SW 1271 (cell line): ENCODE measurements around the gene SLC30A9.

Experiments used
- DNase-seq, 2 experiments: peaks; one replicate each; lab custom pipeline; 2025; lab: John Stamatoyannopoulos, UW

SLC30A9 gene

GRCh38 chr4:41999321-41999720, 9.0 kb downstream of the SLC30A9 start:
- no peak for DNase-seq

GRCh38 chr4:42008011-42008786, 17.9 kb downstream of the SLC30A9 start:
- no peak for DNase-seq

DNA sequence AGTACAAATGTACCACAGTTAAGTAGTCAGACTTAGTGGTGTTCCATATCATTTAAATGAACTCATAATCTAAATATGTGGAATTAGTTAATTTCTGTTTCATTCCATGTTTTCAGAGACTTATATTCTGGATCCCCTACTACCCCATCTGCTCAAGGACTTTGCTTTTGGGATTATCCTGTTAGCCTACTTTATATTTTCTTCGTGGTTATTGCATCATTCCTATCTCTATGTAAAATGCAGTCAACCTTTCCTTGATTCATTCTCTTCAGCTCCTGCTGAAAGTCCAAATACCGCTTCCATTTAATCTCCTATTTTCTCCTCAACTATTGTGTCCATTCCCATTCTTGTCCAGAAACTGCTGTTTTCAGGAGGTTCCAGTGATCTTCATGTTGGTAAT, 25.1 kb downstream of the SLC30A9 start:
- no peak for DNase-seq

- no peak for DNase-seq
These were observed 28.1 kb downstream of the SLC30A9 start for GRCh38 chr4:42018451-42018850.

- DNase-seq, result peak in 1 of 2 experiments; percentile 17
These were observed 58.1 kb downstream of the SLC30A9 start for GRCh38 chr4:42048394-42048793.

DNA sequence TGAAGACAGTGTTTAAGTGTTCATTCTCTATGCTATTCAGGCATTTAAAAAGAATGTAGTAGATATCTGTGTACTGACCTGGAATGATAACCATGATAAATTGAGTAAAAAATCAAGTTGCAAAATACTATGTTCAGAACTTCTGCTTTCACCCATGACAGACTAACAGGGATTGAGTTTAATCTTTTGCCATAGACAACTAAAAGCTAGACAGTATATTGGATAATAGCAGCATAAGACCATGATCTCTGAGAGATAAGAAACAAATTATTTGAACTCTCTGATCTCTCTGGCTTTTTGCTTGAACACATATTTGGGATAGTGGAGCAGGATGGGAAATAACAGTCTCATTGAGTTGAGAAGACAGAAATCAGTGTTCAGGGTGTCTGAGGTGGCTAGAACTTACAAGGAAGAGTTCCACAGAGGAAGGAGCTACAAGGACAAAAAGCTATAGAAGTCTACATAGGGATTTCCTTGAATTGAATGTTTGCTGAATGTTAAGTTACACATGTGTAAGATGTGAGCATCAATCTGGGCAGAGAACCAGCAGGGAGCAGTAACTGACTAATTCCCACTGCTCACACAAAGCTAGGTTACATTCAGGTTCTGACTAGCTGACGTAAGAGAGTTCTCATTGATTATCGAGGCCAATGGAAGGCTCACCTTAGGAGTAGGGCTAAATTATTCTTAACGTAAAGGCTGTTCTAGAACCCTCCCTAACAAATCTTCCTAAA, 60.4 kb downstream of the SLC30A9 start:
- no peak for DNase-seq

GRCh38 chr4:42066402-42066801, 76.1 kb downstream of the SLC30A9 start:
- no peak for DNase-seq

- DNase-seq, result no peak
These were observed 76.9 kb downstream of the SLC30A9 start for GRCh38 chr4:42067264-42067663.

DNA sequence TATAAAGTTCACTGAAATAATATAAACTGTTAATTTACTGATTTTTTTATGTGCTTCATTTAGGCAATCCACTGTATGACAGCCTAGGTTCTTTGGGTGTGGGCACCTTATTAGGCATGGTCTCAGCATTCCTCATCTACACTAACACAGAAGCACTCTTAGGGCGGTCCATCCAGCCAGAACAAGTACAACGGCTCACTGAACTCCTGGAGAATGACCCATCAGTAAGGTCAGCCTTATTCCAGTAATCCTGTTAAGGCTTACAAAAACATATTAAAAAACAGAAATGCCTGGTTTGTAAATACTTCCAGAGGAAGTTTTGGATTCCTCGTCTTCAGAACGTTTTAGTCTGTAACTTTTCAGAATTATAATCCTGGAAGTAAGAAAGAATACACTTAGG, 80.1 kb downstream of the SLC30A9 start:
- no peak for DNase-seq

DNA sequence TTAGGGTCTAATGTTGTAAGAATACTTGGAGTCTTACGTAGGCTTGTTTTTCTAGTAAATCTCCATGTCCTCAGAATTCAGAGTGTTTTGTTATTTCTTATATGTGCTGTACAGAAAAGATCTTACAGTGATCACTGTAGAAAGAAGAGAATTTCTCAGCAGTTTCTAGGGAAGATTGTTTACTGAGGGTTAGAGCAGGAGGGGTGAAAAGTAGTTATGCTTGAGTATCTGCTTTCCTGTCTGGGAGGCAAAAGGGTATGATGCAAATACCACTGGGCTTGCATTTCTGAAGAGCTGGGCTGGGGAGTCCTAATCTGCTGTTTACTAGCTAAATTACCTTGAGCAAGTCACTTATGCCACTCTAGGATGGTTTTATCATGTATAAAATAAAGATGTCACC, 84.0 kb downstream of the SLC30A9 start:
- no peak for DNase-seq

GRCh38 chr4:42078184-42078801, 88.0 kb downstream of the SLC30A9 start:
- no peak for DNase-seq

DNA sequence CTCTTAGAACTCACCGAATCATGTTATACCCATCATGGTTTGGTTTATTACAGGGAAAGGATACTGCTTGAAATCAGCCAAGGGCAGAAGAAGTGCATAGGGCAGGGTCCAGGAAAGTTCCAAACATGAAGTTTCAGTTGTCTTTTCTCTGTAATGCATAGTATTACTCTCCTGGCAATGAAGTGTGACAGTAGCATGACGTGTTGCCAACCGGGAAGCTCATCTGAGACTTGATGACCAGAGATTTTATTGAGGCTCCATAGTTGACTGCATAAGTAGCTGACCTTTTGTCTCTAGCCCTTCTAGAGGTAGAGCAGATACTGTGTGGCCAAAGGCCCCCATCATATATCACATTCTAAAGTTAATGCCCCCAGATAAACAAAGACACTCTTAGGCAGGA, 90.0 kb downstream of the SLC30A9 start:
- no peak for DNase-seq

DNA sequence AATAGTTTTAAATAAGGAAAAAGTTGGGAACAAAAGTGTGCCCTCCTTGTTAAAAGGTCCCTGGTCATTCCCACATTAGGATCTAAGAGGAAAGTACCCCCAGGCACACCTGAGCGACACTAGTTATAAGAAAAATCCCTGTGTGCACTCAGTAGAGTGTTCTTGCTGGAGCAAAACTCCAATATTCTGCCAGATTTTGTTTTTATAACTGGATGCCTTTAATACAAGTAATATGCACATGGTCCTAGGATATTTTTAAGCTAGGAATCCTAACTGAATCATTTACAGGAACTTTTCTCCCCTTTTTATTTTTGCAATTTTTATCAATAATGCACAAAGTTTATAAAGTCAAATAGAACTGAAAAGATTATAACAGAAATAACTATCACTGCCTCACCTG, 93.5 kb downstream of the SLC30A9 start:
- DNase-seq, result peak in 1 of 2 experiments; percentile 16

- no peak for DNase-seq
These were observed 98.1 kb downstream of the SLC30A9 start for GRCh38 chr4:42088386-42088785.

DNA sequence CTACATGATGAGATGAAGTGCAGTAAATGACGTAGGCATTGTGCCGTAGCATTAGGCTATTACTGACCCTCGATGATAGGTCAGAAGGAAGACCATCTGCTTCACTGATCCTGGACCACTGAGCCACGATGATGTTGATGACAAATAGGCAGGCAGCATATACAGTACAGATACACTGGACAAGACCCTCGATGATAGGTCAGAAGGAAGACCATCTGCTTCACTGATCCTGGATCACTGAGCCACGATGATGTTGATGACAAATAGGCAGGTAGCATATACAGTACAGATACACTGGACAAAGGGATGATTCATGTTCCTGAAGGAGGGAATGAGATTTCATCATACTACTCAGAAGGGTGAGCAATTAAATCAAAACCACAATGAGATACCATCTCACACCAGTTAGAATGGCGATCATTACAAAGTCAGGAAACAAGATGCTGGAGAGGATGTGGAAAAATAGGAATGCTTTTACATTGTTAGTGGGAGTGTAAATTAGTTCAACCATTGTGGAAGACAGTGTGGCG, 111.2 kb downstream of the SLC30A9 start:
- peak in 1 of 2 experiments; percentile 11 for DNase-seq

DNA sequence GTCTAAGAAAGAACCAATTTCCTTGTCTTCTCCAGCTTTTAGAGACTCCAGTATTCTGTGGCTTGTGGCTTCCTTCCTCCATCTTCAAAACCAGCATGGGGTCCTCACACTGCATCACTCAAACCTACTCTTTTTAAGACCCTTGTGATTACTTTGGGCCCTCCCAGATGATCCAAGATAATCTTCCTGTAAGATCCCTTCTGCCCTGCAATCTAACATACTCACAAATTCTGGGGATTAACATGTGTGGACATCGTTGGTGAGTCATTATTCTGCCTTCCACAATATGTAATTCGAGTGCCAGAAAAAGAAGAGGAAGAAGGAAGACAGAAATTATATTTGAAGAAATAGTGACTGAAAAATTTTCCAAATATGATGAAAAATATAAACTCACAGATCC, 114.2 kb downstream of the SLC30A9 start:
- no peak for DNase-seq

DNA sequence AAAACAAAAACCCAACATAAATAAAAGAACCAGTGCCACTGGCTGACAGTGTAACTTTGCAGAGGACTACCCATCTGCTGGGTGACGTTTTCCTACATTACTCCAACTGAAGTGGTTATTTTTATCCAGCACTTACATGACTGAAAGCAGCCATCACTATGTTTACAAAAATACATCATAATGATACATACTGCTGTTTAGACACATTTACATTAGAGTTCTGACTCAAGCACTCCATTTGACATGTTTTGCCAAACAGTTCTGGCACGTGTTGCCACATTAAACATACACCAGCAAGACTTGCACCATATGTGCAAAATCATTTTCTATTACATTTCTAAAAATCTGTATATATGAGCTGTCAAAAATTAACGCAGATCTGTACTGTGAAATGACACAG, 122.5 kb downstream of the SLC30A9 start:
- no peak for DNase-seq

- no peak for DNase-seq
These were observed 129.6 kb downstream of the SLC30A9 start for GRCh38 chr4:42119886-42120285.

DNA sequence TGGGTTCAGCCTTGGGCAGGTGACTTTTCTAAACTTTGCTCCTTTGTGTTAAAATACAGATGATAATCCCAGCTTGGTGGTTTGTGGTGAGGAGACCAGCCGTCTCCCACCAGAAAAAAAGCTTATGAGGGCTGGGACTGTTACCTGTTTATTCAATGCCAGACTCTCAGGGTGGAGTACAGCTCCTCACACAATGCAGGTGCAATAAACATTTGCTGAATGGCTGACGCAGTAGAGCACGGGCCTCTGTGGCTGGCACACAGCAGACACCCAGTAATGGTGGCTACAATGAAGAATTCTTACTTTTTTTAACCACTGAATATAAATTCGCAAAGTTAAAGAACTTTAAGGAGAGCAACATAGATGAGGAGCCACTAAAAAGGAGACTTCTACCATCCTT, 131.9 kb downstream of the SLC30A9 start:
- DNase-seq, result no peak

DNA sequence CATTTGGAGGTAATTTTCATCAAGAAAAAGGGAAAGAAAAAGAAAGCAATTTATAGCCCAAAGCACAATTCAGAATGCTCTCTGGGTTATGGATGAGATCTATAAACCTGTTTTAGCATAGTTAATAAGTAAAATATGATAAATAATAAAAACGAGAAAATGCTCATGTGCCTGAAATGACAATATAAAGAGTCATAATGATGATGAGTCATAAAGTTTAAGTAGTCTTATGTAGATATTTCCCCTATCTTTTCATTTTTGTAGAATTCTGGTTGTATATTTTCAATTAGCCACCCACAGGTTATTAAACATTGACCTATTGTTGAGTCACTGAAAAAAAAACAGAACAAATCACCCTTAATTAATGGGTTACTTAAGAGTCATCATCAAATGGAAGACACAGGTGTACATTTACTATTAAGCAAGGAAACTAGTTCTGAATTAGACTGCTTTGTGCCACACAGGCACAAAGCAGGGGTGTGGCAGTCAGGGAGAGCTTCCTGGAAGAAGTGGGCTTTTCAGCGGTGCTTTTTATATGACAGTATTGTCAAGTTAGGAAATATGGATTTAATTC, 132.8 kb downstream of the SLC30A9 start:
- DNase-seq, result no peak

DNA sequence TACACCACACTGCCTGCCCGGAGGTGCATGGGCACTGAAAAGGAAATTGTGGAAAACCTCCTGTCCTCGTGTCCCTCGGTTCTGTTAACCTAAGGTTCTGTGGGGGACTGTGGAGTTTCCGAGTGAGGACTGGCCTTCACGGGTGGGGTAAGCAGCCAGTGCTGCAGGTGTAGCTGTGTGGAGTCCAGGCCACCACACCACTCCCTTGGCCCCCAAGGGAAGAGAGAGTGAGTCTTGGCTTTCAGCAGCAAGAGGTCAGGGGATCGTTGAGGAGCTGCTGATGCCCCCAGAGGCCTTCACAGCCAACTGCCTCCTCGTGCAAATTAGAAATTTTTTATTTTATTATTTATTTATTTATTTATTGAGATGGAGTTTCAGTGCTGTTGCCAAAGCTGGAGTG, 141.8 kb downstream of the SLC30A9 start:
- DNase-seq, result no peak

GRCh38 chr4:42133006-42133405, 142.7 kb downstream of the SLC30A9 start:
- DNase-seq, result no peak
